Measurements from ENCODE around the gene PAK6.

The PAK6 gene

GRCh38 chr15:40249477-40250303 is 10.8 kb downstream of the PAK6 start:
- Histone ChIP-seq H3K36me3 (replicated peaks; ENCODE audit: insufficient read depth, low read length) (no peaks in the 10 kb centered on the region), H3K9ac (ENCODE audit: low read length) (no peak overlapping the region), H3K9me2 (replicated peaks; ENCODE audit: insufficient read depth, low read length) (no peaks in the 10 kb centered on the region), H3K4me2 (ENCODE audit: low read depth, low read length) (no peak overlapping the region), H3K4me3 (ENCODE audit: low read length) (no peak overlapping the region), H4K20me1 (ENCODE audit: insufficient read depth, low read length) (no peaks in the 10 kb centered on the region), H2AFZ (ENCODE audit: low read length) (no peak overlapping the region), H3K27me3 (replicated peaks; ENCODE audit: insufficient read depth, low read length) (peaks cover 15% of the 10 kb centered on the region; the same call in 1 of the 2 replicates), H3K4me1 (ENCODE audit: low read length) (no peaks in the 10 kb centered on the region), H3F3A (ENCODE audit: insufficient read depth, low read length) (no peaks in the 10 kb centered on the region), H3K27ac (ENCODE audit: low read length) (no peak overlapping the region), H3K79me2 (ENCODE audit: low read length) (no peaks in the 10 kb centered on the region), H3K9me3 (replicated peaks; ENCODE audit: insufficient read depth, low read length) (no peaks in the 10 kb centered on the region)
- no peak for TF ChIP-seq EZH2 (optimal IDR thresholded peaks at IDR 0.05; ENCODE audit: low read depth, low read length)
- no peak for TF ChIP-seq EZH2phosphoT487 (IDR thresholded peaks at IDR 0.05; ENCODE audit: low read length)
- TF ChIP-seq CTCF (IDR thresholded peaks at IDR 0.05; ENCODE audit: low read length) = no peak
- DNase-seq = no peak

- H4K20me1 ChIP-seq (ENCODE audit: insufficient read depth, low read length) = no peaks in the 10 kb centered on the region
- no peak overlapping the region for H3K9ac ChIP-seq (ENCODE audit: low read length)
- no peak overlapping the region for H3K4me2 ChIP-seq (ENCODE audit: low read depth, low read length)
- no peaks in the 10 kb centered on the region for H3K9me2 ChIP-seq (replicated peaks; ENCODE audit: insufficient read depth, low read length)
- H2AFZ ChIP-seq (ENCODE audit: low read length) = no peak overlapping the region
- H3K36me3 ChIP-seq (replicated peaks; ENCODE audit: insufficient read depth, low read length) = no peaks in the 10 kb centered on the region
- H3K9me3 ChIP-seq (replicated peaks; ENCODE audit: insufficient read depth, low read length) = no peaks in the 10 kb centered on the region
- no peak for DNase-seq
- no peaks in the 10 kb centered on the region for H3K79me2 ChIP-seq (ENCODE audit: low read length)
- TF ChIP-seq EZH2 (optimal IDR thresholded peaks at IDR 0.05; ENCODE audit: low read depth, low read length) (no peak), EZH2phosphoT487 (IDR thresholded peaks at IDR 0.05; ENCODE audit: low read length) (no peak), CTCF (IDR thresholded peaks at IDR 0.05; ENCODE audit: low read length) (no peak)
- no peak overlapping the region for H3K4me3 ChIP-seq (ENCODE audit: low read length)
- H3K27ac ChIP-seq (ENCODE audit: low read length) = no peak overlapping the region
- no peaks in the 10 kb centered on the region for H3K4me1 ChIP-seq (ENCODE audit: low read length)
- H3K27me3 ChIP-seq (replicated peaks; ENCODE audit: insufficient read depth, low read length) = peaks cover 15% of the 10 kb centered on the region; the same call in 1 of the 2 replicates
- no peaks in the 10 kb centered on the region for H3F3A ChIP-seq (ENCODE audit: insufficient read depth, low read length)
Observed at GRCh38 chr15:40250304-40250656, 11.4 kb downstream of the PAK6 start.

GRCh38 chr15:40250771-40251483 is 12.1 kb downstream of the PAK6 start:
- Histone ChIP-seq H3K9ac (ENCODE audit: low read length) (no peak overlapping the region), H3K27me3 (replicated peaks; ENCODE audit: insufficient read depth, low read length) (peaks cover 15% of the 10 kb centered on the region; the same call in 1 of the 2 replicates), H3K4me3 (ENCODE audit: low read length) (no peak overlapping the region)

More at GRCh38 chr15:40250771-40251483, 12.1 kb downstream of the PAK6 start:
- Histone ChIP-seq H3K4me1 (ENCODE audit: low read length) (no peaks in the 10 kb centered on the region), H3K79me2 (ENCODE audit: low read length) (no peaks in the 10 kb centered on the region), H3K36me3 (replicated peaks; ENCODE audit: insufficient read depth, low read length) (no peaks in the 10 kb centered on the region), H3K4me2 (ENCODE audit: low read depth, low read length) (no peak overlapping the region), H4K20me1 (ENCODE audit: insufficient read depth, low read length) (no peaks in the 10 kb centered on the region), H3F3A (ENCODE audit: insufficient read depth, low read length) (no peaks in the 10 kb centered on the region), H3K9me2 (replicated peaks; ENCODE audit: insufficient read depth, low read length) (no peaks in the 10 kb centered on the region), H2AFZ (ENCODE audit: low read length) (no peak overlapping the region), H3K27ac (ENCODE audit: low read length) (no peak overlapping the region), H3K9me3 (replicated peaks; ENCODE audit: insufficient read depth, low read length) (no peaks in the 10 kb centered on the region)
- TF ChIP-seq EZH2phosphoT487 (IDR thresholded peaks at IDR 0.05; ENCODE audit: low read length) = no peak
- no peak for TF ChIP-seq EZH2 (optimal IDR thresholded peaks at IDR 0.05; ENCODE audit: low read depth, low read length)
- no peak for TF ChIP-seq CTCF (IDR thresholded peaks at IDR 0.05; ENCODE audit: low read length)
- DNase-seq = no peak
